Fibroblast of villous mesenchyme (primary cell): ENCODE data around the gene CORIN. TPM values are rescaled to one million over a fixed set of nuclear protein-coding genes. Genes with fewer than 3 reads are reported as not detected.
"Not testable (repeated sequence)": the region's sequence is repeated elsewhere in the genome, so short reads cannot be mapped to it uniquely, and the experiment has no call there.

Experiments used
- DNase-seq: peaks from one replicate; pipeline ENCODE4 v3.0.0-alpha.2; 2010; ENCODE audit warnings: low read depth
- H3K4me3 ChIP-seq: 2 replicates; pipeline ENCODE4 v1.5.1; 2011; ENCODE audit warnings: low read depth, mild to moderate bottlenecking, low read length
- total RNA-seq: library from RNA; depleted of rRNA; stranded (reverse); fragments of >200 nt; gene quantifications from 2 replicates; pipeline ENCODE4 v1.2.3, GENCODE V29; 2012
- TF ChIP-seq, protein P1 (sequence below): IDR thresholded peaks from 2 replicates; pipeline ENCODE4 v1.5.1; 2012; ENCODE audit warnings: low read depth, mild to moderate bottlenecking, low read length; ENCODE audit not compliant: insufficient read depth

Gene CORIN
- total RNA-seq, 1 donor: 5.6 TPM

DNA sequence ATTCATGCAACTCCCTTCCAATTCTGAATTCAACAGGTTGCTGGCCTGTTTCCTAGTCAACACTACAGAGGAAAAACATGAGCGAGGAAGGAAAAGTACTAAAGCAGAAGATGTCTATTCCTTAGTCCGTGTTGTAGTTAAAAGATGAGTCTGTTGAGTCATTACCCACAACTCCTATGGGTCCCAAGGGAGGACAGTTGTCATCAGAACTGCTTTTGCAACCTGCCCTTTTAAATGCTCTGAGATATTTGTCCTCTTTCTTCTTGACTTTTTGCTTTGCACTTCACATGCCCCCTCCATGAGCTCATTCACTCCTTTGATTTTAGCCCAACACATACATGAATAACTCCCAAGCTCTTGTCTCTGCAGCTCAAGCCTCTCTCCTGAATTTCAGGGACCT is 119.2 kb downstream of the CORIN start:
- no peak for DNase-seq
- no peak overlapping the region for H3K4me3 ChIP-seq
- TF ChIP-seq, protein P1, sequence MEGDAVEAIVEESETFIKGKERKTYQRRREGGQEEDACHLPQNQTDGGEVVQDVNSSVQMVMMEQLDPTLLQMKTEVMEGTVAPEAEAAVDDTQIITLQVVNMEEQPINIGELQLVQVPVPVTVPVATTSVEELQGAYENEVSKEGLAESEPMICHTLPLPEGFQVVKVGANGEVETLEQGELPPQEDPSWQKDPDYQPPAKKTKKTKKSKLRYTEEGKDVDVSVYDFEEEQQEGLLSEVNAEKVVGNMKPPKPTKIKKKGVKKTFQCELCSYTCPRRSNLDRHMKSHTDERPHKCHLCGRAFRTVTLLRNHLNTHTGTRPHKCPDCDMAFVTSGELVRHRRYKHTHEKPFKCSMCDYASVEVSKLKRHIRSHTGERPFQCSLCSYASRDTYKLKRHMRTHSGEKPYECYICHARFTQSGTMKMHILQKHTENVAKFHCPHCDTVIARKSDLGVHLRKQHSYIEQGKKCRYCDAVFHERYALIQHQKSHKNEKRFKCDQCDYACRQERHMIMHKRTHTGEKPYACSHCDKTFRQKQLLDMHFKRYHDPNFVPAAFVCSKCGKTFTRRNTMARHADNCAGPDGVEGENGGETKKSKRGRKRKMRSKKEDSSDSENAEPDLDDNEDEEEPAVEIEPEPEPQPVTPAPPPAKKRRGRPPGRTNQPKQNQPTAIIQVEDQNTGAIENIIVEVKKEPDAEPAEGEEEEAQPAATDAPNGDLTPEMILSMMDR: no peak

DNA sequence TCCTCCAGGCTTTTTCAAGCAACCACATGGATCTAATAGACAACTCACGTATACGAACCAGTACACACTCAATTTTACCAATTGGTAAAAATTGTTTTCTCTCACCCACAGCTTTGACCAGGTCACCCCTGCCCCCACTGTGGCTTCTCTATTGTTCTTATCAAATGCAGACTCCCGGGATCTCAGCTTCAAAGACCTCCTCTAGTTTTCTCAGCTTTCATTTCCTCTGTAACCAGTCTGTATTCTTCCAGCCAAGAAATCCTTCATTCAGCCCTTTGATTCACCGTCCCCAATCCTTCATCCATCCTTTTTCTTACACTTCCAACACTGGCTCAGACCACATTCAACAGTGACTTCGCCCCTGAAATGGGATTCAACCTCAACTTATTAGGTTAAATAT is 120.7 kb downstream of the CORIN start:
- DNase-seq: no peak
- TF ChIP-seq, protein P1: no peak

DNA sequence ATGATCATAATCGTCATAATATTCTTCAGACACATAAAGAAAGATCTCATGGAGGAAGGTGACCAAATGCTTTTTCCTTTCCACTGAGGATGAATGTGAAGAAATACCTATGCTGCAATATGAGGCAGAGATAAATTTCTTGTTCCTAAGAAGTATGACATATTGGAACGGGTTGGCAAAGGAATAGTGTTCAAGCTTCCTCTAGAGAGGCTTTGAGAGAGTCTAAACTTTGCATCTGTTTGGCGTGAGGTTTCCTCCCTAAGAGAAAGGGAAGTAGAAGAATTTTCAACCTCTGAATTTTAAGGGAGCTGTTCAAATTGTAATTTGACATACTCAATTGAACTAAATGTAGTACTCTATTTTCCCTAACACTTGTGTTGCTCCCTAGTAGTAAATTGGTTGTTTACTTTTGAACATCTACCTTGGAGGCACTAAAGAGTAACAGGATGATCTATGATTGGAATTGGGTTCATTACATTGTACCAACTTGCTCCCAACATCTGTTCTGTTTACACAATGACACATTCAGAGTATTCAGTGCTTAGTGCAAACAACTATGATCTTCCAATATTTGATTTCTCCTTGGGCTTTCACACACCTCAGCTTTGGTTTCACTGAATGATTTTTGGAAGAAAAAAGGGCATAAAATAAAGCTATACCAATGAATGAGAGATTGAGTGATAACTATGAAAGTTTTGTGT is 122.0 kb downstream of the CORIN start:
- no peak overlapping the region for H3K4me3 ChIP-seq
- TF ChIP-seq, protein P1: no peak
- no peak for DNase-seq

More for the DNA sequence above, 120.7 kb downstream of the CORIN start:
- H3K4me3 ChIP-seq: no peak overlapping the region

DNA sequence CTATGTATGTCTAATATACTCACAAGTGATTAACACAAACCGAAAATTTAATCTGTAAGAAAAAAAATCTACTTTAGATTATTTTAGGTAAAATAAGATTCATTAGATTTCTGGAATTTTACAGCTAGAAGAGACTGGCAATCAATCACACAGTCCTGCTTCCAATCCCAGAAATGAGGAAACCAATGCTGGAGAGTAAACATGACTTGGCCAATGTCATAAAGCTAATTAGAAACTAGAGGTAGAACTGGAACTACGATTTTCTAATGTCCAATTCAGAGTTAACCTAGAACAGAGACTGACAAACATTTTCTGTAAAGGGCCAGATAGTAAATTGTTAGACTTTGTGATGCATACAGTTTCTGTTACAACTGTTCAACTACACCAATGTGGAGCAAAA is 123.6 kb downstream of the CORIN start:
- TF ChIP-seq, protein P1: no peak
- no peak for DNase-seq
- no peak overlapping the region for H3K4me3 ChIP-seq

DNA sequence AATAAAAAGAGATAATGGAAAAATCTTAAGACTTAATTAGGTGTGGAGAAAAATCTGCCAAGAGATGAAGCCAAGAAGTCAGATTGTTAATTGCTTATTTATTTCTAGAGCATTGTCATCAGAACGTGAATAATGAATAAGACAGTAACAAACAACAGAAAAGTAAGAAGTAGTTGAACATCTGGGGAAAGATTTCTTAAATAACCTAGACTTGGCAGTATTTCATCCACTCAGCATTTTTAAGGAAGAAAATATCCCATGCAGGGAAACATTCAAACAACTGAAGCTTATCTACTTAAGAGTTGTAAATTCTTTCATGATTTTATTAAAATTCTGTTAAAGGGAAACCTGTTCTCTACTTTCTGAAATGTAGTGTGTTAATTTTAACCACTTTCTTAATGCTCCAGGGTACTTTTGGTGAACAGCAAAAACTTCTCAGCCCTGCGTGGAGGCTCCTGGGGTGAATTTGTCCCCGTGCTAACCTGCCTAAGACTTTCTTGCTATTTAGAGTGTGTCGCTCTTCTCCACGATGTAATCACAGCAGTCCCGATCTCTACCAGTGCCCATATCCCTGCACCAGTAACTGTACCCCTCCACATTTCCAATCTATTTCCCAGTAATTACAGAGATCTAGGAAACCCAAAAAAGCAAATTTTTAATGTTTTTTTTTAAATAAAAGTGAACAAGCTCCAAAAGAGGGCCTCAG is 124.6 kb downstream of the CORIN start:
- H3K4me3 ChIP-seq: no peak overlapping the region
- peak; percentile 4 for DNase-seq
- TF ChIP-seq, protein P1: no peak

DNA sequence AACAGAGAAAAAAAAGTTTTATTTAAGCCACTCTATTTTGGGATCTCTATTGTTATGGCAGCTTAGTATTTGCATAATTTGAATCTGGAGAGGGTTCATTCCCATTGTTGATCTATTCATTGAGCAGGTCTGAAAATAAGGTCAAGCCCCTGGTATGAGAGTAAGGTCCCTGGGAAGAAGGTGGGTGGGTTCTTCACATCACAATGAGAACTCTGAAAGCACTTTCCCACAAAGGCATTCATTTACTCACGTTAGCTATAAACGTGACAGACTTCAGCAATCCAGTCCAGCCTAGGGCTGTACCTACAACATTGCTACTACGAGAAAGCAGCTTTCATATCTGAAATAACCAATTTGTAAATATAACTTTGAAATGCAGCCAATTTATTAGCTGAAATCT is 126.2 kb downstream of the CORIN start:
- H3K4me3 ChIP-seq: no peak overlapping the region
- TF ChIP-seq, protein P1: no peak
- no peak for DNase-seq

DNA sequence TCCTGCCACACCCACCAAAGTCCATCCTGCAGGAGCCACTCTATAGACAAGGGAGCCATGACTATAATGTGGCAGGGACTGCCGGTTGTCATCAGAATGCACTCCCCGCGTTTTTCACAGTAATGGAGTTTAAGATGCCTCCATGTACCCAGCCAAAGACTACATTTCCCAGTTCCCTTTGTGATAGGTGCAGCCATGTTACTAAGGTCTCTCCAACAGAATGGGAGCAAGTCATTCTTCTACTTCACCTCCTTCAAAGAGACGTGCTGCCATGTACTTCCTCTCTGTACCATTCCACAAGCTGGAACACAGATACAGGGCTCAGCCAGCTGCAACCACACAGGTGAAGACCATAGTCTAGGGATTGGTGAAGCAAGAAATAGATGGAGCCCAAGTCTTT is 126.7 kb downstream of the CORIN start:
- TF ChIP-seq, protein P1: no peak
- DNase-seq: no peak
- no peak overlapping the region for H3K4me3 ChIP-seq

DNA sequence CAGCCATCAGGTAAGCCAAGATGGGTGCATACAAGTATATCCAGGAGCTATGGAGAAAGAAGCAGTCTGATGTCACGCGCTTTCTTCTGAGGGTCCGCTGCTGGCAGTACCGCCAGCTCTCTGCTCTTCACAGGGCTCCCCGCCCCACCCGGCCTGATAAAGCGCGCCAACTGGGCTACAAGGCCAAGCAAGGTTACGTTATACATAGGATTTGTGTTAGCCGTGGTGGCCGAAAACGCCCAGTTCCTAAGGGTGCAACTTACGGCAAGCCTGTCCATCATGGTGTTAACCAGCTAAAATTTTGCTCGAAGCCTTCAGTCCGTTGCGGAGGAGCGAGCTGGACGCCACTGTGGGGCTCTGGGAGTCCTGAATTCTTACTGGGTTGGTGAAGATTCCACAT is 131.5 kb downstream of the CORIN start:
- not testable (repeated sequence) for H3K4me3 ChIP-seq, DNase-seq
